ENCODE data around the gene FUT9. TPM values are rescaled to one million over a fixed set of nuclear protein-coding genes. Genes with fewer than 3 reads are reported as not detected.

The FUT9 gene
- polyA plus RNA-seq, 4 donors, result under 0.01 TPM; not detected in 3

GRCh38 chr6:96164802-96165201 lies 149.0 kb downstream of the FUT9 start:
- Histone ChIP-seq H3K27ac (ENCODE audit: low read depth in 1 of 3, low read length in 2 of 3) (no peak overlapping the region), H3K27me3 (ENCODE audit: control insufficient read depth in 3 of 3, insufficient read depth in 3 of 3, low read length in 3 of 3) (no peaks in the 10 kb centered on the region), H3K4me3 (ENCODE audit: low read depth in 1 of 3, low read length in 3 of 3) (no peak overlapping the region), H3K4me1 (ENCODE audit: control insufficient read depth in 3 of 3, insufficient read depth in 2 of 3, low read depth in 1 of 3, low read length in 2 of 3) (no peaks in the 10 kb centered on the region), H3K36me3 (ENCODE audit: control insufficient read depth in 3 of 3, insufficient read depth in 2 of 3, low read depth in 1 of 3, low read length in 3 of 3) (no peaks in the 10 kb centered on the region), H3K9me3 (ENCODE audit: control insufficient read depth in 2 of 2, insufficient read depth in 1 of 2, low read depth in 1 of 2, low read length in 1 of 2) (no peaks in the 10 kb centered on the region)
- FAIRE-seq (no peak), DNase-seq (no peak)

- DNase-seq, result no peak
- Histone ChIP-seq H3K4me3 (ENCODE audit: low read depth in 1 of 3, low read length in 3 of 3) (no peak overlapping the region), H3K9me3 (ENCODE audit: control insufficient read depth in 2 of 2, insufficient read depth in 1 of 2, low read depth in 1 of 2, low read length in 1 of 2) (no peaks in the 10 kb centered on the region), H3K36me3 (ENCODE audit: control insufficient read depth in 3 of 3, insufficient read depth in 2 of 3, low read depth in 1 of 3, low read length in 3 of 3) (no peaks in the 10 kb centered on the region), H3K4me1 (ENCODE audit: control insufficient read depth in 3 of 3, insufficient read depth in 2 of 3, low read depth in 1 of 3, low read length in 2 of 3) (no peaks in the 10 kb centered on the region), H3K27ac (ENCODE audit: low read depth in 1 of 3, low read length in 2 of 3) (no peak overlapping the region), H3K27me3 (ENCODE audit: control insufficient read depth in 3 of 3, insufficient read depth in 3 of 3, low read length in 3 of 3) (no peaks in the 10 kb centered on the region)
- no peak for FAIRE-seq
- 70 to 80% (median 78%) methylated on average over 2 of the region's 2 CpGs for WGBS, 3 donors
Observed at GRCh38 chr6:96171112-96171511, 155.3 kb downstream of the FUT9 start.

GRCh38 chr6:96184798-96185197 lies 169.0 kb downstream of the FUT9 start:
- Histone ChIP-seq H3K4me1 (ENCODE audit: control insufficient read depth in 3 of 3, insufficient read depth in 2 of 3, low read depth in 1 of 3, low read length in 2 of 3) (no peaks in the 10 kb centered on the region), H3K9me3 (ENCODE audit: control insufficient read depth in 2 of 2, insufficient read depth in 1 of 2, low read depth in 1 of 2, low read length in 1 of 2) (no peaks in the 10 kb centered on the region), H3K27me3 (ENCODE audit: control insufficient read depth in 3 of 3, insufficient read depth in 3 of 3, low read length in 3 of 3) (no peaks in the 10 kb centered on the region), H3K27ac (ENCODE audit: low read depth in 1 of 3, low read length in 2 of 3) (no peak overlapping the region), H3K4me3 (ENCODE audit: low read depth in 1 of 3, low read length in 3 of 3) (no peak overlapping the region), H3K36me3 (ENCODE audit: control insufficient read depth in 3 of 3, insufficient read depth in 2 of 3, low read depth in 1 of 3, low read length in 3 of 3) (no peaks in the 10 kb centered on the region)
- 0 to 27% (median 1%) methylated on average over 2 of the region's 2 CpGs for WGBS, 3 donors
- FAIRE-seq, result no peak
- no peak for DNase-seq

DNA sequence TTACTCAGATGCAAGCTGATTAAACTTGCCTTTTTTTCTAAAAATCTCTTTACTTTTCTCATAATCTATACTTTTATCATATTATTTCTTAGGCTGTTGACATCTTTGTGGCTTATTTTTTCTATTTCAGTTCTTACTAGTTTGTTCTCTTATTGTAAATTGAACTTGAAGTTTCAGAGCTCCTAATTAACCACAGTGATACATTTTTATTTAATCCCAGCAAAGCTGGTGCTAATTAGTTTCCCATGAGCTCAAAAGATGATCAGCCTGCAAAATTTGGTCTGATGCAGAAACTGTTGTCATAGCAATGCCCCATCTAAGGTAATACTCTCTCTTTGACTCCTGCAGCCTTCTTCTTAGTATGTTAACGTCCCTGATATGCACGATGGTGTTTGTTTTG lies 170.3 kb downstream of the FUT9 start:
- H3K4me3 ChIP-seq (ENCODE audit: low read depth in 1 of 3, low read length in 3 of 3), result no peak overlapping the region
- no peak overlapping the region for H3K27ac ChIP-seq (ENCODE audit: low read depth in 1 of 3, low read length in 2 of 3)
- WGBS, 3 donors, result 36 to 48% (median 42%) methylated on average over 2 of the region's 2 CpGs
- H3K36me3 ChIP-seq (ENCODE audit: control insufficient read depth in 3 of 3, insufficient read depth in 2 of 3, low read depth in 1 of 3, low read length in 3 of 3), result no peaks in the 10 kb centered on the region
- H3K9me3 ChIP-seq (ENCODE audit: control insufficient read depth in 2 of 2, insufficient read depth in 1 of 2, low read depth in 1 of 2, low read length in 1 of 2), result no peaks in the 10 kb centered on the region
- DNase-seq (no peak), FAIRE-seq (no peak)
- no peaks in the 10 kb centered on the region for H3K4me1 ChIP-seq (ENCODE audit: control insufficient read depth in 3 of 3, insufficient read depth in 2 of 3, low read depth in 1 of 3, low read length in 2 of 3)
- no peaks in the 10 kb centered on the region for H3K27me3 ChIP-seq (ENCODE audit: control insufficient read depth in 3 of 3, insufficient read depth in 3 of 3, low read length in 3 of 3)

DNA sequence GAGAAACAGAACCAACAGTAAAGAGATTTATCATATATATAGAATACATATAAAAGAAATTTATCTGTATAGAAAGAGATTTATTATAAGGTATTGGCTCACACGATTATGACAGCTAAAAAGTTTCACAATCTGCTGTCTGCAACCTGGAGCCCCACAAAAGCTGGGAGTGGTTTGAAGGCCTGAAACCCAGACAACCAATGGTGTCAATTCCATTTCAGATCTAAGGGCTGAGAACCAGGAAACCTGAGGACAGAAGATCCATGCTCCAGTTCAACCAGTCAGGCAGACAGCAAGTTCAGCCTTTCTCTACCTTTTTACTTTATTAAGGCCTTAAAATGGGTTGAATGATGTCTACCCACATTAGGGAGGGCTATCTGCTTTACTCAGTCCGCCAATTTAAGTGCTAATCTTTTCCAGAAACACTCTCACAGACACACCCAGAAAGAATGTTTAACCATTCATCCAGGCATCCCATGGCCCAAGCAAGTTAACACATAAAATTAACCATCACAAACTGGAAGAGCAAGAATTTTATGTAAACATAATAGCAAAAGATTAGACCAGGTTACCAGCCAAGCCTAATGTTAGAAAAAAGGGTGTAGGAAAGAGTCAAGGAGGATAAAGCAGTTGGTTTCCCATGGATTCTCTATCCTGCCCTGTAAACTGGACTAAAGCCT lies 170.9 kb downstream of the FUT9 start:
- no peaks in the 10 kb centered on the region for H3K4me1 ChIP-seq (ENCODE audit: control insufficient read depth in 3 of 3, insufficient read depth in 2 of 3, low read depth in 1 of 3, low read length in 2 of 3)
- H3K36me3 ChIP-seq (ENCODE audit: control insufficient read depth in 3 of 3, insufficient read depth in 2 of 3, low read depth in 1 of 3, low read length in 3 of 3), result no peaks in the 10 kb centered on the region
- FAIRE-seq, result no peak
- WGBS, 3 donors, result 15 to 37% (median 27%) methylated on average over 2 of the region's 2 CpGs
- no peak overlapping the region for H3K4me3 ChIP-seq (ENCODE audit: low read depth in 1 of 3, low read length in 3 of 3)
- no peak for DNase-seq
- H3K27me3 ChIP-seq (ENCODE audit: control insufficient read depth in 3 of 3, insufficient read depth in 3 of 3, low read length in 3 of 3), result no peaks in the 10 kb centered on the region
- no peaks in the 10 kb centered on the region for H3K9me3 ChIP-seq (ENCODE audit: control insufficient read depth in 2 of 2, insufficient read depth in 1 of 2, low read depth in 1 of 2, low read length in 1 of 2)
- H3K27ac ChIP-seq (ENCODE audit: low read depth in 1 of 3, low read length in 2 of 3), result no peak overlapping the region

GRCh38 chr6:96194675-96195074 lies 178.9 kb downstream of the FUT9 start:
- Histone ChIP-seq H3K27ac (ENCODE audit: low read depth in 1 of 3, low read length in 2 of 3) (no peak overlapping the region), H3K9me3 (ENCODE audit: control insufficient read depth in 2 of 2, insufficient read depth in 1 of 2, low read depth in 1 of 2, low read length in 1 of 2) (no peaks in the 10 kb centered on the region), H3K27me3 (ENCODE audit: control insufficient read depth in 3 of 3, insufficient read depth in 3 of 3, low read length in 3 of 3) (no peaks in the 10 kb centered on the region), H3K36me3 (ENCODE audit: control insufficient read depth in 3 of 3, insufficient read depth in 2 of 3, low read depth in 1 of 3, low read length in 3 of 3) (no peaks in the 10 kb centered on the region), H3K4me3 (ENCODE audit: low read depth in 1 of 3, low read length in 3 of 3) (no peak overlapping the region), H3K4me1 (ENCODE audit: control insufficient read depth in 3 of 3, insufficient read depth in 2 of 3, low read depth in 1 of 3, low read length in 2 of 3) (no peaks in the 10 kb centered on the region)
- DNase-seq (no peak), FAIRE-seq (no peak)
- 19 to 34% (median 22%) methylated on average over 1 of the region's 1 CpG for WGBS, 3 donors

DNA sequence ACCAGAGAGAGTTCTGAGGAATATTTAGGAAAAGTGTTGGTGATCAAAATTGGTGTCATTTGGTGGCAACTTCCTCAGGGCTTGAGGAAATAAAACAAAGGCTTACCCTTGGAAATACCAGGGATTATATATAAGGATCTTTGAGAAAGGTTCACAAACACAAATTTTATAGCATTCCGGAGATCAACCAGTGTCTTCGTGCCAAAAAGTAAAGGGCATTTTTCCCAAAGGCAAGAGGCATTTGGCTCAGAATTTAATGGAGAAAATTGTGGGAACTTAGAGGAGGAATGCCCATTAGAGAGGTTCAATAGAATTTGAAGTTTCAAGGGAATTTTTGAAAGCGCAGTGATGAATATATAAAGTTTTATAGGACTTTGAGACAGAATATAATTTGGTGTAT lies 179.5 kb downstream of the FUT9 start:
- H3K4me1 ChIP-seq (ENCODE audit: control insufficient read depth in 3 of 3, insufficient read depth in 2 of 3, low read depth in 1 of 3, low read length in 2 of 3), result no peaks in the 10 kb centered on the region
- FAIRE-seq (no peak), DNase-seq (no peak)
- no peak overlapping the region for H3K4me3 ChIP-seq (ENCODE audit: low read depth in 1 of 3, low read length in 3 of 3)
- H3K27ac ChIP-seq (ENCODE audit: low read depth in 1 of 3, low read length in 2 of 3), result no peak overlapping the region
- no peaks in the 10 kb centered on the region for H3K9me3 ChIP-seq (ENCODE audit: control insufficient read depth in 2 of 2, insufficient read depth in 1 of 2, low read depth in 1 of 2, low read length in 1 of 2)
- H3K36me3 ChIP-seq (ENCODE audit: control insufficient read depth in 3 of 3, insufficient read depth in 2 of 3, low read depth in 1 of 3, low read length in 3 of 3), result no peaks in the 10 kb centered on the region
- WGBS, 3 donors, result 90 to 93% (median 91%) methylated on average over 3 of the region's 3 CpGs
- H3K27me3 ChIP-seq (ENCODE audit: control insufficient read depth in 3 of 3, insufficient read depth in 3 of 3, low read length in 3 of 3), result no peaks in the 10 kb centered on the region

- DNase-seq, result no peak
- H3K27me3 ChIP-seq (ENCODE audit: control insufficient read depth in 3 of 3, insufficient read depth in 3 of 3, low read length in 3 of 3), result no peaks in the 10 kb centered on the region
- no peaks in the 10 kb centered on the region for H3K4me1 ChIP-seq (ENCODE audit: control insufficient read depth in 3 of 3, insufficient read depth in 2 of 3, low read depth in 1 of 3, low read length in 2 of 3)
- H3K27ac ChIP-seq (ENCODE audit: low read depth in 1 of 3, low read length in 2 of 3), result no peak overlapping the region
- H3K4me3 ChIP-seq (ENCODE audit: low read depth in 1 of 3, low read length in 3 of 3), result no peak overlapping the region
- H3K9me3 ChIP-seq (ENCODE audit: control insufficient read depth in 2 of 2, insufficient read depth in 1 of 2, low read depth in 1 of 2, low read length in 1 of 2), result no peaks in the 10 kb centered on the region
- H3K36me3 ChIP-seq (ENCODE audit: control insufficient read depth in 3 of 3, insufficient read depth in 2 of 3, low read depth in 1 of 3, low read length in 3 of 3), result no peaks in the 10 kb centered on the region
- WGBS, 3 donors, result 44 to 64% (median 50%) methylated on average over 3 of the region's 3 CpGs
- FAIRE-seq, result no peak
Observed at GRCh38 chr6:96196633-96197032, 180.9 kb downstream of the FUT9 start.

- Histone ChIP-seq H3K4me3 (ENCODE audit: low read depth in 1 of 3, low read length in 3 of 3) (no peak overlapping the region), H3K27ac (ENCODE audit: low read depth in 1 of 3, low read length in 2 of 3) (no peak overlapping the region), H3K4me1 (ENCODE audit: control insufficient read depth in 3 of 3, insufficient read depth in 2 of 3, low read depth in 1 of 3, low read length in 2 of 3) (no peaks in the 10 kb centered on the region), H3K36me3 (ENCODE audit: control insufficient read depth in 3 of 3, insufficient read depth in 2 of 3, low read depth in 1 of 3, low read length in 3 of 3) (no peaks in the 10 kb centered on the region), H3K9me3 (ENCODE audit: control insufficient read depth in 2 of 2, insufficient read depth in 1 of 2, low read depth in 1 of 2, low read length in 1 of 2) (no peaks in the 10 kb centered on the region), H3K27me3 (ENCODE audit: control insufficient read depth in 3 of 3, insufficient read depth in 3 of 3, low read length in 3 of 3) (no peaks in the 10 kb centered on the region)
- no peak for DNase-seq
- FAIRE-seq, result no peak
Observed at GRCh38 chr6:96197241-96197640, 181.5 kb downstream of the FUT9 start.
